Activated CD8-positive, alpha-beta T cell treated with anti-CD3 and anti-CD28 coated beads, Interleukin-2, amount 10 ng/mL, durations not matched to agents 7 days and 5 days (primary cell): ENCODE data around the gene KCNAB2. TPM values are rescaled to one million over a fixed set of nuclear protein-coding genes. Genes with fewer than 3 reads are reported as not detected.

ENCODE experiments used
- ATAC-seq: fragments of 150-1000 bp; cut with Tn5 transposase; one replicate; pipeline ENCODE4 v1.10.0; 2021; ENCODE audit warnings: moderate library complexity
- CTCF ChIA-PET: fragments of 350-600 bp; sonication (Branson Sonifier 250); formaldehyde crosslinking; loops from one replicate; lab custom pipeline; 2021; ENCODE audit warnings: antibody characterized with exemption; lab: Charles Lee
- POLR2A ChIA-PET: fragments of 350-600 bp; sonication (Branson Sonifier 250); formaldehyde crosslinking; loops from one replicate; lab custom pipeline; 2021; ENCODE audit warnings: antibody characterized with exemption; lab: Charles Lee
- DNase-seq: peaks from one replicate; pipeline ENCODE4 v3.0.0-alpha.2; 2020
- H3K27ac Mint-ChIP-seq: one replicate; pipeline ENCODE4 v1.8.0; 2021; ENCODE audit warnings: mild to moderate bottlenecking, mixed read lengths
- H3K27me3 Mint-ChIP-seq: one replicate; pipeline ENCODE4 v1.8.0; 2021; ENCODE audit warnings: low read depth, mixed read lengths
- H3K36me3 Mint-ChIP-seq: one replicate; pipeline ENCODE4 v1.8.0; 2021; ENCODE audit warnings: low read depth, mixed read lengths
- H3K4me1 Mint-ChIP-seq: one replicate; pipeline ENCODE4 v1.8.0; 2021; ENCODE audit warnings: low read depth, mixed read lengths
- H3K4me3 Mint-ChIP-seq: one replicate; pipeline ENCODE4 v1.8.0; 2021; ENCODE audit warnings: mild to moderate bottlenecking, mixed read lengths
- H3K9me3 Mint-ChIP-seq: one replicate; pipeline ENCODE4 v1.8.0; 2022; ENCODE audit warnings: mixed read lengths; ENCODE audit not compliant: insufficient read depth
- total RNA-seq, 2 experiments: library from RNA; stranded (reverse); gene quantifications; one replicate each; pipeline ENCODE4 v1.2.3, GENCODE V29; 2021

Gene KCNAB2
- total RNA-seq, 2 experiments from 2014 or later = 343 to 360 TPM

GRCh38 chr1:6121651-6122370 is 76.1 kb downstream of the KCNAB2 start:
- Mint-ChIP-seq H3K27me3 (peaks cover 2% of the 10 kb centered on the region), H3K9me3 (no peaks in the 10 kb centered on the region), H3K27ac (no peak overlapping the region), H3K4me1 (no peaks in the 10 kb centered on the region), H3K36me3 (no peaks in the 10 kb centered on the region), H3K4me3 (no peak overlapping the region)
- ChIA-PET POLR2A (no interaction called here), CTCF (no interaction called here)
- ATAC-seq = no peak
- DNase-seq = no peak

- CTCF ChIA-PET = no interaction called here
- Mint-ChIP-seq H3K27ac (no peak overlapping the region), H3K4me3 (no peak overlapping the region), H3K27me3 (no peaks in the 10 kb centered on the region), H3K36me3 (no peaks in the 10 kb centered on the region), H3K9me3 (no peaks in the 10 kb centered on the region), H3K4me1 (peaks cover 2% of the 10 kb centered on the region)
- DNase-seq (no peak), ATAC-seq (no peak)
- POLR2A ChIA-PET = no interaction called here
Observed at GRCh38 chr1:6123083-6123482, 77.4 kb downstream of the KCNAB2 start.

GRCh38 chr1:6123816-6124215 is 78.1 kb downstream of the KCNAB2 start:
- Mint-ChIP-seq H3K4me3 (no peak overlapping the region), H3K27ac (no peak overlapping the region), H3K36me3 (no peaks in the 10 kb centered on the region), H3K4me1 (peaks cover 2% of the 10 kb centered on the region), H3K27me3 (no peaks in the 10 kb centered on the region), H3K9me3 (no peaks in the 10 kb centered on the region)
- DNase-seq (no peak), ATAC-seq (no peak)
- ChIA-PET POLR2A (no interaction called here), CTCF (no interaction called here)

DNA sequence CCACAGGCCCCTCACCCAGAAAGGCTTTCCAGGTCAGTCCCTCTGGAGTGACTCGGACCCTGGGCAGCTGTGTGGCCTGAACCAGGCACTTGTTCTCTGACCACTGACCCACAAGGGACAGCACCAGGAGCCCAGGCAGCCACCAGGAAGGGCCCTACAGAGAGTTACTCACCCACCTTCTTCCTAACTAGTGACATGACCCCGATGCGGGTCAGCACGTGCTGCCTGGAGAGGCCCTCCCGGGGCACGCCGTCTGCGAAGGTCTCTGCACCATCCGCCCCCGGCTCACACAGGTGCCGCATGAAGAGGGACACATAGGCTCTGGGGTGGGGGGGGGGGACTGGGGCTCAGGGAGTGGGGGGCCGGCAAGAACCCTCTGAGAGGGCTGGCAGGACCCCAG is 78.7 kb downstream of the KCNAB2 start:
- Mint-ChIP-seq H3K36me3 (no peaks in the 10 kb centered on the region), H3K4me3 (no peak overlapping the region), H3K27me3 (no peaks in the 10 kb centered on the region), H3K4me1 (peaks cover 2% of the 10 kb centered on the region), H3K27ac (no peak overlapping the region), H3K9me3 (no peaks in the 10 kb centered on the region)
- DNase-seq (no peak), ATAC-seq (no peak)
- CTCF ChIA-PET = no interaction called here
- POLR2A ChIA-PET = no interaction called here

DNA sequence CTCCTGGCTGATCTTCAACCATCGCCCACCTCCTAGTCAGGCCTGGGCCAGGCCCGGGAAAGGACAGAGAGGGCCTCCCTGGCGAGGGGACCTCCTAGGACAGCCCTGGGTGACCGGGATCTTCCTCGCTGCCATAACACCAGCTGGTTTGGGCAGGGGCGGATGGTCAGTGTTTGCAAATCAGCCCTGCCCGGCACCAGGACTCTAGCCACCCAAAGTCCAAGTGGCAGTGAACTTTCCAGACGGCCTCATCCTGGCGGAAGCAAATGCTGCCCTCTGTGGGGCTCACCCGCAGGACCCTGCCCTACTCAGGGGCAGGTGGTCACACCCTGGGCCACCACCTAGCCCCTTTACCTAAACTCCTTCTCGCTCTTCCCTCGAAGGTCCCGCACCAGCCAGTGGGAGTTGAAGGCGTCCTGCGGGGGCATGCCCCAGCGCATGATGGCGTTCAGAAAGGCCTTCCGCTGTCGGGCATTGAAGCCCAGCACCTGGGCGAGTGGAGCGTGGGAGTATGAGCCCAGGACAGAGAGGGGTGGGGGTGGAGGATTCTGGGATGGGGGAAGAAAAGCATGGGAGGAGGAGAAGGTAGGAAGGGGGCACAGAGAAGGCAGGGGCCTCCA is 79.2 kb downstream of the KCNAB2 start:
- H3K27me3 Mint-ChIP-seq = no peaks in the 10 kb centered on the region
- no peak overlapping the region for H3K27ac Mint-ChIP-seq
- ATAC-seq = no peak
- H3K36me3 Mint-ChIP-seq = no peaks in the 10 kb centered on the region
- peaks cover 2% of the 10 kb centered on the region for H3K4me1 Mint-ChIP-seq
- no peak overlapping the region for H3K4me3 Mint-ChIP-seq
- H3K9me3 Mint-ChIP-seq = no peaks in the 10 kb centered on the region
- DNase-seq = no peak
- CTCF ChIA-PET = no interaction called here
- POLR2A ChIA-PET = no interaction called here

DNA sequence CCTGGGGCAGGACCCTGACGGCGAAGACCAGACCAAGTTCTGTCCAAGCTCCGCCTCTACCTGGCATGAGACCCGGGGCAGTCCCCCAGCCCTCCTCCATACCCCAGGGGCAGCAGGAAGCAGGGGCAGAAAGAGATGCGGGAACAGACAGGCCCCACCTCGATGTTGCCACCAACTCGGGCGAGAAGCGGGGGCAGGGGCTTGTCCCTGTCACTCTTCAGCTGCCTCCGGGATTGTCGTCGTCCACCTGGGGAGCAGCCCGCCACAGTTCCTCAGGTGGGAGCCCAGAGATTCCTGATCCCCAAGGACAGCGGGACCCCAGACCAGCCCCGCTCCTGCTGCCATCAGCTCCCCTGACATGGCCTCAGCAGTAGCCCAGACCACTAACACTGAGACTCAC is 79.7 kb downstream of the KCNAB2 start:
- CTCF ChIA-PET = no interaction called here
- no peak overlapping the region for H3K4me3 Mint-ChIP-seq

DNA sequence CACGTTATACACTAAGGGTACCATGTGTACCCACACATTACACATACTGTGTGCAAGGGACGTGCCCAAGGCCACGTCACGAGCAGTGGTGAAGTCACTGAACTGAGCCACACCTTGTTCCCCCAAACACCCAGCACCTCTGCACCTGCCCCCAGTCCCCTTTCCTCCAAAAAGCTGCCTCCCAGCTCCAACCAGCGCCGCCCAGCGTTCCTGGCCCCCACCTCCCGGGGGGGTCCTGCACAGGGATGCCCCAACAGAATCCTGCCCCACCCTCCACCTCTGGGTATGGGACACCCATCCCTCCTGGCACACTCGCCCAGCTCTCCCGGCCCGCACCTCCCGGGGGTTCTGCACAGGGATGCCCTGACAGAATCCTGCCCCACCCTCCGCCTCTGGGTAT is 80.3 kb downstream of the KCNAB2 start:
- no peak for DNase-seq
- ChIA-PET CTCF (no interaction called here), POLR2A (no interaction called here)
- no peaks in the 10 kb centered on the region for H3K9me3 Mint-ChIP-seq
- H3K27me3 Mint-ChIP-seq = no peaks in the 10 kb centered on the region
- ATAC-seq = no peak
- no peaks in the 10 kb centered on the region for H3K36me3 Mint-ChIP-seq
- no peak overlapping the region for H3K4me3 Mint-ChIP-seq
- no peak overlapping the region for H3K27ac Mint-ChIP-seq
- H3K4me1 Mint-ChIP-seq = peaks cover 2% of the 10 kb centered on the region

More for the DNA sequence above, 79.7 kb downstream of the KCNAB2 start:
- H3K27me3 Mint-ChIP-seq = no peaks in the 10 kb centered on the region
- no peaks in the 10 kb centered on the region for H3K36me3 Mint-ChIP-seq
- DNase-seq (no peak), ATAC-seq (no peak)
- POLR2A ChIA-PET = no interaction called here
- H3K9me3 Mint-ChIP-seq = no peaks in the 10 kb centered on the region
- H3K4me1 Mint-ChIP-seq = peaks cover 2% of the 10 kb centered on the region
- no peak overlapping the region for H3K27ac Mint-ChIP-seq

GRCh38 chr1:6126521-6127067 is 80.9 kb downstream of the KCNAB2 start:
- Mint-ChIP-seq H3K4me3 (no peak overlapping the region), H3K36me3 (no peaks in the 10 kb centered on the region), H3K27ac (no peak overlapping the region), H3K9me3 (no peaks in the 10 kb centered on the region), H3K4me1 (peaks cover 2% of the 10 kb centered on the region), H3K27me3 (no peaks in the 10 kb centered on the region)
- CTCF ChIA-PET = no interaction called here
- POLR2A ChIA-PET = no interaction called here
- no peak for DNase-seq
- no peak for ATAC-seq

GRCh38 chr1:6127587-6128163 is 82.0 kb downstream of the KCNAB2 start:
- POLR2A ChIA-PET = interaction anchor here (0.6 kb wide), 1 partner anchor 101 kb away, joined by 3 read pairs; no protein-coding TSS in a partner anchor
- H3K4me3 Mint-ChIP-seq = no peak overlapping the region
- H3K4me1 Mint-ChIP-seq = peaks cover 2% of the 10 kb centered on the region

GRCh38 chr1:6128276-6129081 is 82.8 kb downstream of the KCNAB2 start:
- ATAC-seq (no peak), DNase-seq (no peak)
- ChIA-PET POLR2A (no interaction called here), CTCF (no interaction called here)
- no peaks in the 10 kb centered on the region for H3K27me3 Mint-ChIP-seq
- peaks cover 2% of the 10 kb centered on the region for H3K4me1 Mint-ChIP-seq
- no peak overlapping the region for H3K27ac Mint-ChIP-seq
- no peaks in the 10 kb centered on the region for H3K36me3 Mint-ChIP-seq
- H3K4me3 Mint-ChIP-seq = no peak overlapping the region
- H3K9me3 Mint-ChIP-seq = no peaks in the 10 kb centered on the region

More at GRCh38 chr1:6127587-6128163, 82.0 kb downstream of the KCNAB2 start:
- no peaks in the 10 kb centered on the region for H3K27me3 Mint-ChIP-seq
- peak; percentile 88 for ATAC-seq
- no peaks in the 10 kb centered on the region for H3K36me3 Mint-ChIP-seq
- peak; percentile 82 for DNase-seq
- no peaks in the 10 kb centered on the region for H3K9me3 Mint-ChIP-seq
- CTCF ChIA-PET = no interaction called here
- H3K27ac Mint-ChIP-seq = no peak overlapping the region

GRCh38 chr1:6129313-6129712 is 83.6 kb downstream of the KCNAB2 start:
- H3K4me3 Mint-ChIP-seq = no peak overlapping the region
- CTCF ChIA-PET = no interaction called here
- H3K36me3 Mint-ChIP-seq = no peaks in the 10 kb centered on the region
- DNase-seq (no peak), ATAC-seq (no peak)
- POLR2A ChIA-PET = no interaction called here
- H3K9me3 Mint-ChIP-seq = no peaks in the 10 kb centered on the region
- H3K27ac Mint-ChIP-seq = no peak overlapping the region
- peaks cover 2% of the 10 kb centered on the region for H3K4me1 Mint-ChIP-seq
- no peaks in the 10 kb centered on the region for H3K27me3 Mint-ChIP-seq
